Measurements from ENCODE around the gene TTC39A.
"Not testable (repeated sequence)": the region's sequence is repeated elsewhere in the genome, so short reads cannot be mapped to it uniquely, and the experiment has no call there.

The TTC39A gene

GRCh38 chr1:51336004-51336403, 5.6 kb upstream of the TTC39A start:
- DNase-seq, result no peak

- peak; percentile 55 to 81 for DNase-seq
Observed at GRCh38 chr1:51331206-51332100, 1.1 kb upstream of the TTC39A start.

GRCh38 chr1:51329443-51330325, 678 bp downstream of the TTC39A start:
- DNase-seq, result peak; percentile 93 to 98

- DNase-seq, result no peak
Observed at GRCh38 chr1:51328926-51329325, 1.4 kb downstream of the TTC39A start.

- no peak for DNase-seq
Observed at GRCh38 chr1:51328279-51328678, 2.1 kb downstream of the TTC39A start.

GRCh38 chr1:51327386-51327785, 3.0 kb downstream of the TTC39A start:
- no peak for DNase-seq

GRCh38 chr1:51326839-51327238, 3.5 kb downstream of the TTC39A start:
- no peak for DNase-seq

GRCh38 chr1:51325878-51326755, 4.2 kb downstream of the TTC39A start:
- DNase-seq, result no peak

- DNase-seq, result no peak
Observed at GRCh38 chr1:51325391-51325790, 5.0 kb downstream of the TTC39A start.

GRCh38 chr1:51325011-51325385, 5.4 kb downstream of the TTC39A start:
- DNase-seq, result not testable (repeated sequence)

GRCh38 chr1:51324251-51325010, 5.9 kb downstream of the TTC39A start:
- no peak for DNase-seq

GRCh38 chr1:51323778-51324177, 6.6 kb downstream of the TTC39A start:
- DNase-seq, result peak in 1 of 2 experiments; percentile 45

GRCh38 chr1:51322417-51323101, 7.8 kb downstream of the TTC39A start:
- no peak for DNase-seq

- DNase-seq, result no peak
Observed at GRCh38 chr1:51321924-51322280, 8.5 kb downstream of the TTC39A start.

GRCh38 chr1:51320967-51321923, 9.1 kb downstream of the TTC39A start:
- no peak for DNase-seq

GRCh38 chr1:51317798-51318197, 12.6 kb downstream of the TTC39A start:
- no peak for DNase-seq

GRCh38 chr1:51316846-51317120, 13.6 kb downstream of the TTC39A start:
- DNase-seq, result peak in 1 of 2 experiments; percentile 72

- DNase-seq, result peak; percentile 24 to 76
Observed at GRCh38 chr1:51316113-51316845, 14.1 kb downstream of the TTC39A start.

GRCh38 chr1:51314974-51315373, 15.4 kb downstream of the TTC39A start:
- no peak for DNase-seq
